Measurements from ENCODE around the gene PRR36. TPM values are rescaled to one million over a fixed set of nuclear protein-coding genes. Genes with fewer than 3 reads are reported as not detected.

The PRR36 gene
- total RNA-seq, 1 donor from 2014 or later: 0.80 TPM

DNA sequence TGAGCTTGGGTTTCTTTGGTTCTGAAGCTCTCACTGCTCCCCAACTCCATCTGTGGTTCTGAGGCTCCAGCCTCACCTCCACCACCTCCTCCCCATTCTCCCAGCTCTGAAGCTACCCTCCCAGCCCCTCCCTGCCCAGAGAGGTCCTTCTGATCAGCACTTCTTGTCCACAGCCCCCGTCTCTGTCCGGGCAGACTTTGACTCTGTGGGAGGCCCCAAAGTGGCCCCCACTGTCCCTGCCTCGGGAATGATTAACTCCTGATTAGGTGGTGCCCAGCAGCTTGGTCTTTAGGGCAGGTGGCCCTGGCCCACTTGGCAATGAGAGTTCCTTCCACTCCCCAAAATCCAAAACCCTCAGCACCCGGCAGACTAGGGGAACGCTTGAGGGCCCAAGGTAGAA lies 29.8 kb downstream of the PRR36 start:
- no peak for DNase-seq (ENCODE audit: low spot score)
- Mint-ChIP-seq H3K4me1 (ENCODE audit: low read depth) (no peaks in the 10 kb centered on the region), H3K9me3 (ENCODE audit: low read depth) (no peaks in the 10 kb centered on the region), H3K36me3 (ENCODE audit: low read depth) (no peaks in the 10 kb centered on the region), H3K4me3 (ENCODE audit: unreplicated experiment) (no peak overlapping the region), H3K27ac (ENCODE audit: unreplicated experiment) (no peak overlapping the region), H3K27me3 (ENCODE audit: low read depth) (no peaks in the 10 kb centered on the region)
- TF ChIP-seq, protein P1, sequence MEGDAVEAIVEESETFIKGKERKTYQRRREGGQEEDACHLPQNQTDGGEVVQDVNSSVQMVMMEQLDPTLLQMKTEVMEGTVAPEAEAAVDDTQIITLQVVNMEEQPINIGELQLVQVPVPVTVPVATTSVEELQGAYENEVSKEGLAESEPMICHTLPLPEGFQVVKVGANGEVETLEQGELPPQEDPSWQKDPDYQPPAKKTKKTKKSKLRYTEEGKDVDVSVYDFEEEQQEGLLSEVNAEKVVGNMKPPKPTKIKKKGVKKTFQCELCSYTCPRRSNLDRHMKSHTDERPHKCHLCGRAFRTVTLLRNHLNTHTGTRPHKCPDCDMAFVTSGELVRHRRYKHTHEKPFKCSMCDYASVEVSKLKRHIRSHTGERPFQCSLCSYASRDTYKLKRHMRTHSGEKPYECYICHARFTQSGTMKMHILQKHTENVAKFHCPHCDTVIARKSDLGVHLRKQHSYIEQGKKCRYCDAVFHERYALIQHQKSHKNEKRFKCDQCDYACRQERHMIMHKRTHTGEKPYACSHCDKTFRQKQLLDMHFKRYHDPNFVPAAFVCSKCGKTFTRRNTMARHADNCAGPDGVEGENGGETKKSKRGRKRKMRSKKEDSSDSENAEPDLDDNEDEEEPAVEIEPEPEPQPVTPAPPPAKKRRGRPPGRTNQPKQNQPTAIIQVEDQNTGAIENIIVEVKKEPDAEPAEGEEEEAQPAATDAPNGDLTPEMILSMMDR (IDR thresholded peaks at IDR 0.05): no peak

GRCh38 chr19:7843521-7843920 lies 30.7 kb downstream of the PRR36 start:
- no peak for DNase-seq (ENCODE audit: low spot score)
- peaks cover 2% of the 10 kb centered on the region for H3K4me1 Mint-ChIP-seq (ENCODE audit: low read depth)
- no peaks in the 10 kb centered on the region for H3K9me3 Mint-ChIP-seq (ENCODE audit: low read depth)
- H3K27me3 Mint-ChIP-seq (ENCODE audit: low read depth): no peaks in the 10 kb centered on the region
- no peak overlapping the region for H3K4me3 Mint-ChIP-seq (ENCODE audit: unreplicated experiment)
- TF ChIP-seq, protein P1 (IDR thresholded peaks at IDR 0.05): no peak
- no peak overlapping the region for H3K27ac Mint-ChIP-seq (ENCODE audit: unreplicated experiment)
- no peaks in the 10 kb centered on the region for H3K36me3 Mint-ChIP-seq (ENCODE audit: low read depth)

- Mint-ChIP-seq H3K4me3 (ENCODE audit: unreplicated experiment) (no peak overlapping the region), H3K36me3 (ENCODE audit: low read depth) (no peaks in the 10 kb centered on the region), H3K4me1 (ENCODE audit: low read depth) (peaks cover 10% of the 10 kb centered on the region), H3K27me3 (ENCODE audit: low read depth) (no peaks in the 10 kb centered on the region), H3K27ac (ENCODE audit: unreplicated experiment) (no peak overlapping the region), H3K9me3 (ENCODE audit: low read depth) (no peaks in the 10 kb centered on the region)
- no peak for DNase-seq (ENCODE audit: low spot score)
- TF ChIP-seq, protein P1 (IDR thresholded peaks at IDR 0.05): no peak
Observed at GRCh38 chr19:7842661-7843294, 31.4 kb downstream of the PRR36 start.

DNA sequence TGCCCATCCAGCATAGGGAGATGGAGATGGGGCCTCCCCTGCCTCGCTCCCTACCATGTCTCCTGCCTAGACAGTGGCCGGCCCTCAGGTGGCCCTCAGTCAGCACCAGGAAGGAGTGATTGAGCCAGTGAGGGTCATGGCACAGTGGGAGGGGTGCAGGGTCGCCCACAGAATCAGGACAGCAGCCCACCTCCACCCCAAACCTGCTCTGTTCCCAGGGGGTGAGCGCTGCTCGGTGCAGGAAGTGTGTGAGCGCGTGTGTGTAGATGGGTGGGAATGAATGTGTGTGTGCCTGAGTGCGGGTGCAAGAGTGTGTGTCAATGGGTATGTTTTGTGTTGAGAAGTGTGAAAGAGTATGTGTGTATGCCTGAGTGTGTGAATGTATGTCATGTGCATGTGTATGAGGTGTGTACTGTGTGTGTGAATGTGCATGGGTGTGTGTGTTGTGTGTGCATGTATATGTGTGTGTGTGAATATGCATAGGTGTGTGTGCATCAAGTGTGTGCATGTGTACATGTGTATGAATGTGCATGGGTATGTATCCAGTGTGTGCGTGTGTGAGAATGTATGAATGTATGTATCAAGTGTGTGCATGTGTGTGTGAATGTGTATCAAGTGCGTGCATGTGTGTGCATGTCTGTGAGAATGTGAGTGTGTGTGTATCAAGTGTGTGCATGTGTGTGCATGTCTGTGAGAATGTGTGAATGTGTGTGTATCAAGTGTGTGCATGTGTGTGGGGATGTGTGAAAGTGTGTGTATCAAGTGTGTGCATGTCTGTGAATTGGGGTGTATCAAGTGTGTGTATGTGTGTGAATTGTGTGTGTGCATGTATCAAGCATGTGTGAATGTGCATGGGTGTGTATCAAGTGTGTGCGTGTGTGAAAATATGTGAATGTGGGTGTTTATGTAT lies 32.2 kb downstream of the PRR36 start:
- peaks cover 16% of the 10 kb centered on the region for H3K4me1 Mint-ChIP-seq (ENCODE audit: low read depth)
- H3K9me3 Mint-ChIP-seq (ENCODE audit: low read depth): no peaks in the 10 kb centered on the region
- no peak for DNase-seq (ENCODE audit: low spot score)
- H3K4me3 Mint-ChIP-seq (ENCODE audit: unreplicated experiment): no peak overlapping the region
- no peaks in the 10 kb centered on the region for H3K36me3 Mint-ChIP-seq (ENCODE audit: low read depth)
- H3K27ac Mint-ChIP-seq (ENCODE audit: unreplicated experiment): no peak overlapping the region
- no peaks in the 10 kb centered on the region for H3K27me3 Mint-ChIP-seq (ENCODE audit: low read depth)
- TF ChIP-seq, protein P1 (IDR thresholded peaks at IDR 0.05): no peak

DNA sequence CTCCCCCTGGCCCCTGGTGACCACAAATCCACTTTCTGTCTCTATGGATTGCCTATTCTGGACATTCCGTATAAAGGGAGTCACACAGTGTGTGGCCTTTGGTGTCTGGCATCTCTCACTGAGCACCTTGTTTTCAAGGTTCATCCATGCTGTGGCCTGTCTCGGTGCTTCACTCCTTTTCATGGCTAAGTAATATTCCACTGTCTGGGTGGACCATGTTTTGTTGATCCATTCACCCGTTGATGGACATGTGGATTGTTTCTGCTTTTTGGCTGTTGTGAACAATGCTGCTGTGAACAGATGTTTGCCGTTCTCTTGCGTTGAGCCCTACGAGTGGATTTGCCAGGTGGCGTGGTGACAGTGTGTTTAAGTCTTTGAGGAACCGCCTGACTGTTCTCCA lies 33.6 kb downstream of the PRR36 start:
- TF ChIP-seq, protein P1 (IDR thresholded peaks at IDR 0.05): no peak
- H3K36me3 Mint-ChIP-seq (ENCODE audit: low read depth): no peaks in the 10 kb centered on the region
- H3K27me3 Mint-ChIP-seq (ENCODE audit: low read depth): no peaks in the 10 kb centered on the region
- H3K4me3 Mint-ChIP-seq (ENCODE audit: unreplicated experiment): no peak overlapping the region
- H3K27ac Mint-ChIP-seq (ENCODE audit: unreplicated experiment): no peak overlapping the region
- no peak for DNase-seq (ENCODE audit: low spot score)
- no peaks in the 10 kb centered on the region for H3K9me3 Mint-ChIP-seq (ENCODE audit: low read depth)
- peaks cover 16% of the 10 kb centered on the region for H3K4me1 Mint-ChIP-seq (ENCODE audit: low read depth)
